PFSK-1 (cell line): Measurements from ENCODE around the gene GPRIN3.

Experiments
- FOXP2 ChIP-seq: optimal IDR thresholded peaks from 2 replicates; pipeline ENCODE3; 2011; ENCODE audit warnings: borderline replicate concordance, control low read depth, inconsistent platforms; ENCODE audit not compliant: insufficient read depth; ENCODE audit errors: extremely low read length, extremely low read depth
- POLR2AphosphoS5 ChIP-seq: IDR thresholded peaks from 2 replicates; pipeline ENCODE4 v1.6.1; 2012; ENCODE audit warnings: low read depth, mild to moderate bottlenecking, control low read depth, low read length, moderate library complexity
- REST ChIP-seq, 2 experiments: IDR thresholded peaks; 2 replicates each; pipeline versions ENCODE4 v1.6.1 to v1.8.0; 2011 to 2012; ENCODE audit warnings: low read depth in 2 of 2, low read length in 2 of 2, control low read depth in 1 of 2, inconsistent platforms in 1 of 2, mild to moderate bottlenecking in 1 of 2, moderate library complexity in 1 of 2; ENCODE audit not compliant: insufficient read depth in 1 of 2
- SIN3A ChIP-seq: IDR thresholded peaks from 2 replicates; pipeline ENCODE4 v1.6.1; 2012; ENCODE audit warnings: mild to moderate bottlenecking, low read length, moderate library complexity, borderline replicate concordance; ENCODE audit not compliant: insufficient read depth
- TAF1 ChIP-seq: IDR thresholded peaks from 2 replicates; pipeline ENCODE4 v1.6.1; 2012; ENCODE audit warnings: low read length, control low read depth, borderline replicate concordance; ENCODE audit not compliant: insufficient read depth

Gene GPRIN3

GRCh38 chr4:89212666-89213381, 94.8 kb downstream of the GPRIN3 start:
- no peak for TF ChIP-seq FOXP2

DNA sequence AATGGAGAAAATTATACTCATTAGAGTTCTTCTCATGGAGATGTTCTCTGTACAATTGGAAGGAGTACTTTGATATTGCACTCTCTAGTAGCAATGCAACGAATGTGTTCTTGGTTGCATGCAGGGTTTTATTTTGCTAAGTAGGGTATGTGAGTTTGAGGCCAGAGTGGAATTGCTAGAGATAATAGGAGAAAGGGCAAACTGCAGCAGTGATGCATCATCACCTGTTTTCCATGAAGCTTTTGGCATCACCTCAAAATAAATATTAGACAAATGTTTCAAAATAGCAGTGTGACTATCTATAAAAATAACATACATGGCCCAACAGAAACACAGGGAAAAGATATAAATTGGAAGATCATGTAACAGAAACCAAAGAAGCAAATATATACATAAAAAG, 103.0 kb downstream of the GPRIN3 start:
- TF ChIP-seq SIN3A, result no peak
- TF ChIP-seq REST (IDR thresholded peaks at IDR 0.05; ENCODE audit: insufficient read depth in 1 of 2, low read depth in 2 of 2, low read length in 2 of 2), result no peak
- TF ChIP-seq POLR2AphosphoS5, result no peak
- TF ChIP-seq TAF1, result no peak
- TF ChIP-seq FOXP2, result no peak

- TF ChIP-seq FOXP2, result no peak
- no peak for TF ChIP-seq SIN3A
- no peak for TF ChIP-seq POLR2AphosphoS5
- TF ChIP-seq TAF1, result no peak
- no peak for TF ChIP-seq REST (IDR thresholded peaks at IDR 0.05; ENCODE audit: insufficient read depth in 1 of 2, low read depth in 2 of 2, low read length in 2 of 2)
Measured at GRCh38 chr4:89203902-89204301, 103.7 kb downstream of the GPRIN3 start.

- TF ChIP-seq TAF1 (no peak), POLR2AphosphoS5 (no peak), SIN3A (no peak), REST (IDR thresholded peaks at IDR 0.05; ENCODE audit: insufficient read depth in 1 of 2, low read depth in 2 of 2, low read length in 2 of 2) (no peak), FOXP2 (no peak)
Measured at GRCh38 chr4:89197920-89198319, 109.7 kb downstream of the GPRIN3 start.

DNA sequence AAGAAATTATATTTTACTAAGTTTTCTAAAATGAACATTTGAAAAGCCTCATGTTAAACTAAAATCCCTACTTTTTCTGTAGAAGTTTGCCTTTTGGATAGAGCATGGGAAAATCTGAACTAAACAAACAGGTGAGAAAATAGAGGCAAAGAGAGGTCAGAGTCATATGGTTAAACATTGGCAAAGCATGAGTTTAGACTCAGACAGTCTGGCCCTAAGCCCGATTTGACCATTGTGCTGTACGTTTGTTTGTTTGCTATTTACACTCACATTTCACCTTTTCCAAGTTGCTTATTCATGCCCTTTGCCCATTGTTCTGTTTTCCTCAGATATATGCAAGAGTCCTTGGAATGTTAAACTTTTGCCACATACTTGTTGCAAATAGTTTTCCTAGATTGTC, 110.9 kb downstream of the GPRIN3 start:
- TF ChIP-seq TAF1, result no peak
- TF ChIP-seq POLR2AphosphoS5, result no peak
- no peak for TF ChIP-seq REST (IDR thresholded peaks at IDR 0.05; ENCODE audit: insufficient read depth in 1 of 2, low read depth in 2 of 2, low read length in 2 of 2)
